SU-DHL-6 (cell line): Measurements from ENCODE around the gene LIX1L.

ENCODE experiments used
- H2AFZ ChIP-seq: fragments of 200-600 bp; sonication (generic); 2 replicates; pipeline ENCODE4 v1.6.1; 2014; ENCODE audit warnings: low read depth, mild to moderate bottlenecking, moderate library complexity, mixed read lengths, antibody characterized with exemption, low read length; ENCODE audit not compliant: severe bottlenecking
- H3F3A ChIP-seq: fragments of 200-600 bp; shearing (Covaris generic); 2 replicates; pipeline ENCODE4 v1.6.0; 2016; ENCODE audit warnings: antibody characterized with exemption, mild to moderate bottlenecking; ENCODE audit not compliant: insufficient read depth
- H3K27ac ChIP-seq: fragments of 200-600 bp; sonication (generic); 2 replicates; pipeline ENCODE4 v1.5.1; 2016; ENCODE audit warnings: low read depth, mild to moderate bottlenecking, low read length, moderate library complexity, mixed read lengths
- H3K27me3 ChIP-seq: fragments of 200-600 bp; sonication (generic), shearing (Covaris generic); 2 replicates; pipeline ENCODE4 v1.6.0; 2014; ENCODE audit warnings: mild to moderate bottlenecking, low read length
- H3K36me3 ChIP-seq: fragments of 200-600 bp; sonication (generic); 2 replicates; pipeline ENCODE4 v1.6.1; 2014; ENCODE audit warnings: mild to moderate bottlenecking, low read length, mixed read lengths
- H3K4me2 ChIP-seq: fragments of 300-600, 200-600 bp; shearing (Covaris generic), sonication (generic); 2 replicates; pipeline ENCODE4 v1.6.0; 2014; ENCODE audit warnings: low read length, low read depth, mild to moderate bottlenecking; ENCODE audit not compliant: poor library complexity, severe bottlenecking
- H3K4me3 ChIP-seq: fragments of 200-600 bp; sonication (generic); 2 replicates; pipeline ENCODE4 v1.5.1; 2014; ENCODE audit warnings: antibody characterized with exemption, low read length, mild to moderate bottlenecking, mixed read lengths; ENCODE audit not compliant: insufficient read depth, poor library complexity, severe bottlenecking
- H3K79me2 ChIP-seq: fragments of 200-600 bp; sonication (generic); 2 replicates; pipeline ENCODE4 v1.6.1; 2014; ENCODE audit warnings: mild to moderate bottlenecking, low read length, moderate library complexity; ENCODE audit not compliant: insufficient read depth
- H3K9ac ChIP-seq: fragments of 200-600 bp; sonication (generic); 2 replicates; pipeline ENCODE4 v1.7.0; 2014; ENCODE audit warnings: mild to moderate bottlenecking, low read length
- H3K9me2 ChIP-seq: fragments of 200-600 bp; sonication (generic); replicated peaks from 2 replicates; pipeline ENCODE4 v1.6.1; 2014; ENCODE audit warnings: low read length; ENCODE audit not compliant: insufficient read depth
- H3K9me3 ChIP-seq: fragments of 200-600 bp; sonication (generic); 2 replicates; pipeline ENCODE4 v1.6.1; 2014; ENCODE audit warnings: low read length, mixed read lengths; ENCODE audit not compliant: insufficient read depth
- H4K20me1 ChIP-seq: fragments of 200-600 bp; sonication (generic); 2 replicates; pipeline ENCODE4 v1.6.1; 2014; ENCODE audit warnings: low read depth, mild to moderate bottlenecking, antibody characterized with exemption, low read length, moderate library complexity, mixed read lengths
- CTCF ChIP-seq: fragments of 200-600 bp; sonication (generic); IDR thresholded peaks from one replicate; pipeline ENCODE4 v1.5.1; 2017; ENCODE audit warnings: antibody characterized with exemption, mild to moderate bottlenecking, low read length, moderate library complexity; ENCODE audit not compliant: insufficient read depth, poor library complexity, severe bottlenecking
- EZH2phosphoT487 ChIP-seq: fragments of 200-600 bp; sonication (generic), shearing (Covaris generic); conservative IDR thresholded peaks from 2 replicates; pipeline ENCODE4 v1.6.1; 2018; ENCODE audit warnings: mild to moderate bottlenecking, antibody characterized with exemption, low read length, moderate library complexity, mixed read lengths

Gene LIX1L

GRCh38 chr1:145957443-145958319 lies at the start of gene LIX1L:
TSS of gene LIX1L (minus strand) at chr1:145958017. CDS start at chr1:145957927, 90 bp downstream.
- Histone ChIP-seq H3K27me3 (no peaks in the 10 kb centered on the region), H3K9me3 (no peaks in the 10 kb centered on the region)

GRCh38 chr1:146001709-146002108 lies 43.9 kb upstream of the LIX1L start:
- Histone ChIP-seq H4K20me1 (no peaks in the 10 kb centered on the region), H3K79me2 (no peaks in the 10 kb centered on the region), H2AFZ (no peak overlapping the region), H3K27ac (no peak overlapping the region), H3K4me2 (no peak overlapping the region), H3F3A (peaks cover 10% of the 10 kb centered on the region), H3K9me2 (no peaks in the 10 kb centered on the region), H3K4me3 (no peak overlapping the region), H3K9ac (no peak overlapping the region), H3K36me3 (no peaks in the 10 kb centered on the region), H3K27me3 (no peaks in the 10 kb centered on the region), H3K9me3 (no peaks in the 10 kb centered on the region)
- TF ChIP-seq EZH2phosphoT487 (no peak), CTCF (no peak)

More at GRCh38 chr1:145957443-145958319, at the start of gene LIX1L:
- Histone ChIP-seq H3F3A (peaks cover 28% of the 10 kb centered on the region; the same call in 1 of the 2 replicates), H4K20me1 (no peaks in the 10 kb centered on the region), H3K4me3 (peak within 1 kb of the TSS; percentile 66), H3K79me2 (no peaks in the 10 kb centered on the region), H3K9me2 (no peaks in the 10 kb centered on the region), H3K36me3 (no peaks in the 10 kb centered on the region), H2AFZ (peak within 1 kb of the TSS; percentile 73), H3K4me2 (peak within 1 kb of the TSS; percentile 83), H3K27ac (no peak within 1 kb of the TSS), H3K9ac (peak within 1 kb of the TSS; percentile 70)
- TF ChIP-seq EZH2phosphoT487 (no peak), CTCF (no peak)

GRCh38 chr1:145999321-146000024 lies 41.7 kb upstream of the LIX1L start:
- Histone ChIP-seq H3K9ac (peak overlapping the region; percentile 23; the same call in 1 of the 2 replicates), H3K9me2 (no peaks in the 10 kb centered on the region), H3K27ac (peak overlapping the region; percentile 34), H2AFZ (peak overlapping the region; percentile 79), H3K9me3 (no peaks in the 10 kb centered on the region), H3K27me3 (no peaks in the 10 kb centered on the region), H3K4me3 (no peak overlapping the region), H3K36me3 (peaks cover 11% of the 10 kb centered on the region), H4K20me1 (peaks cover 5% of the 10 kb centered on the region; the same call in 1 of the 2 replicates), H3K79me2 (peaks cover 14% of the 10 kb centered on the region), H3K4me2 (peak overlapping the region; percentile 28), H3F3A (peaks cover 28% of the 10 kb centered on the region)
- TF ChIP-seq CTCF, result no peak
- TF ChIP-seq EZH2phosphoT487, result no peak
